ENCODE data around the gene SLC46A1.

SLC46A1 gene

GRCh38 chr17:28379814-28380801, 25.9 kb downstream of the SLC46A1 start:
- no peak for DNase-seq (ENCODE audit: low spot score)

- DNase-seq (ENCODE audit: low spot score): no peak
These were observed 33.1 kb downstream of the SLC46A1 start for GRCh38 chr17:28372945-28373274.

GRCh38 chr17:28372203-28372944, 33.6 kb downstream of the SLC46A1 start:
- no peak for DNase-seq (ENCODE audit: low spot score)

- DNase-seq (ENCODE audit: low spot score): peak; percentile 32
These were observed 34.5 kb downstream of the SLC46A1 start, which contains the start of gene SARM1 for GRCh38 chr17:28371245-28372202. TSS of gene SARM1 (plus strand) at chr17:28371694. CDS start at chr17:28372033, 339 bp downstream.

- DNase-seq (ENCODE audit: low spot score): no peak
These were observed 35.3 kb downstream of the SLC46A1 start for GRCh38 chr17:28370744-28371103.

GRCh38 chr17:28370035-28370743, 35.8 kb downstream of the SLC46A1 start, which contains the start of gene VTN:
TSS of gene VTN (minus strand) at chr17:28370307. CDS start at chr17:28370203, 104 bp downstream.
- peak; percentile 26 for DNase-seq (ENCODE audit: low spot score)

GRCh38 chr17:28369684-28370034, 36.4 kb downstream of the SLC46A1 start:
- DNase-seq (ENCODE audit: low spot score): no peak

- DNase-seq (ENCODE audit: low spot score): no peak
These were observed 36.9 kb downstream of the SLC46A1 start for GRCh38 chr17:28368915-28369683.

GRCh38 chr17:28368306-28368831, 37.6 kb downstream of the SLC46A1 start:
- DNase-seq (ENCODE audit: low spot score): no peak

GRCh38 chr17:28367641-28368305, 38.2 kb downstream of the SLC46A1 start:
- no peak for DNase-seq (ENCODE audit: low spot score)

GRCh38 chr17:28366605-28367004, 39.4 kb downstream of the SLC46A1 start:
- no peak for DNase-seq (ENCODE audit: low spot score)

GRCh38 chr17:28365487-28365886, 40.5 kb downstream of the SLC46A1 start:
- DNase-seq (ENCODE audit: low spot score): no peak

GRCh38 chr17:28364665-28365363, 41.2 kb downstream of the SLC46A1 start, which contains the start of gene SEBOX:
TSS of gene SEBOX (minus strand) at chr17:28365199. CDS start at chr17:28365151, 48 bp downstream.
- no peak for DNase-seq (ENCODE audit: low spot score)

- no peak for DNase-seq (ENCODE audit: low spot score)
These were observed 42.0 kb downstream of the SLC46A1 start for GRCh38 chr17:28363776-28364650.

GRCh38 chr17:28363186-28363585, 42.8 kb downstream of the SLC46A1 start:
- DNase-seq (ENCODE audit: low spot score): no peak

- no peak for DNase-seq (ENCODE audit: low spot score)
These were observed 48.2 kb downstream of the SLC46A1 start for GRCh38 chr17:28357901-28358197.

- peak; percentile 95 for DNase-seq (ENCODE audit: low spot score)
These were observed 48.7 kb downstream of the SLC46A1 start, which contains the start of gene POLDIP2 for GRCh38 chr17:28357061-28357900. TSS of gene POLDIP2 (minus strand) at chr17:28357527. CDS start at chr17:28357448, 79 bp downstream.
